ENCODE data around the gene PRKCH. TPM values are rescaled to one million over a fixed set of nuclear protein-coding genes. Genes with fewer than 3 reads are reported as not detected.
"Not testable (repeated sequence)": the region's sequence is repeated elsewhere in the genome, so short reads cannot be mapped to it uniquely, and the experiment has no call there.

The PRKCH gene
- total RNA-seq, 2 experiments from 2014 or later, result 244 to 293 TPM

- Mint-ChIP-seq H3K27ac (no peak overlapping the region), H3K36me3 (ENCODE audit: low read depth) (peaks cover 31% of the 10 kb centered on the region), H3K9me3 (peaks cover 9% of the 10 kb centered on the region), H3K4me3 (no peak overlapping the region), H3K27me3 (no peaks in the 10 kb centered on the region), H3K4me1 (peaks cover 6% of the 10 kb centered on the region)
- DNase-seq, result no peak
- ChIA-PET CTCF (interaction anchor here (0.8 to 1.7 kb wide), 4 partner anchors 9 to 39 kb away, joined by 3 to 4 read pairs (median 4); no protein-coding TSS in a partner anchor), POLR2A (no interaction called here)
Observed at GRCh38 chr14:61319086-61319485, 2.3 kb upstream of the PRKCH start.

DNA sequence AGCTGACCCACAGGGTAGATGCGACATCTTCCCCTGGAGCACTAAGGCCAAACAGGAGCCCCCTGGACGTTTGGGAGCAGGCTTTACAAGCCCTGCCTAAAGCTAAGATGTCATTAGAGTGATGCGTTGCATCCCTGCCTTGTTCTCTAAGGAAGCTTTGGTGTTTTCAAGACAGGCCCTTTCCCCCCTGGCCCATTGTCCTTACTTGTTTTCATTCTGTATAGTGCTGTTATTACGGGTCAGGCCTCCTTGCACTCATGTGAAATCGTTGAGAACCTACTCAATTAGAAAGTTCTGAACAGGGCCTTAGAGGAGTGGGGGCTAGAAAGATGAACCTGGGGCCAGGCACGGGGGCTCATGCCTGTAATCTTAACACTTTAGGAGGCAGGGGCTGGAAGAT is 1.7 kb upstream of the PRKCH start:
- peaks cover 5% of the 10 kb centered on the region for H3K9me3 Mint-ChIP-seq
- no peak for DNase-seq
- CTCF ChIA-PET, result interaction anchor here (1.0 to 1.7 kb wide), 4 partner anchors 9 to 39 kb away, joined by 3 to 4 read pairs (median 4); no protein-coding TSS in a partner anchor
- H3K4me3 Mint-ChIP-seq, result no peak overlapping the region
- no peaks in the 10 kb centered on the region for H3K27me3 Mint-ChIP-seq
- POLR2A ChIA-PET, result no interaction called here
- H3K36me3 Mint-ChIP-seq (ENCODE audit: low read depth), result peaks cover 30% of the 10 kb centered on the region
- no peak overlapping the region for H3K27ac Mint-ChIP-seq
- H3K4me1 Mint-ChIP-seq, result peaks cover 9% of the 10 kb centered on the region

GRCh38 chr14:61320170-61320569 is 1.2 kb upstream of the PRKCH start:
- peaks cover 13% of the 10 kb centered on the region for H3K4me1 Mint-ChIP-seq
- H3K9me3 Mint-ChIP-seq, H3K27ac Mint-ChIP-seq, DNase-seq, H3K4me3 Mint-ChIP-seq, POLR2A ChIA-PET, H3K27me3 Mint-ChIP-seq: not testable (repeated sequence)
- CTCF ChIA-PET, result interaction anchor here (1.3 to 1.4 kb wide), 2 partner anchors 13 kb away, joined by 3 to 4 read pairs; no protein-coding TSS in a partner anchor
- peaks cover 30% of the 10 kb centered on the region for H3K36me3 Mint-ChIP-seq (ENCODE audit: low read depth)

DNA sequence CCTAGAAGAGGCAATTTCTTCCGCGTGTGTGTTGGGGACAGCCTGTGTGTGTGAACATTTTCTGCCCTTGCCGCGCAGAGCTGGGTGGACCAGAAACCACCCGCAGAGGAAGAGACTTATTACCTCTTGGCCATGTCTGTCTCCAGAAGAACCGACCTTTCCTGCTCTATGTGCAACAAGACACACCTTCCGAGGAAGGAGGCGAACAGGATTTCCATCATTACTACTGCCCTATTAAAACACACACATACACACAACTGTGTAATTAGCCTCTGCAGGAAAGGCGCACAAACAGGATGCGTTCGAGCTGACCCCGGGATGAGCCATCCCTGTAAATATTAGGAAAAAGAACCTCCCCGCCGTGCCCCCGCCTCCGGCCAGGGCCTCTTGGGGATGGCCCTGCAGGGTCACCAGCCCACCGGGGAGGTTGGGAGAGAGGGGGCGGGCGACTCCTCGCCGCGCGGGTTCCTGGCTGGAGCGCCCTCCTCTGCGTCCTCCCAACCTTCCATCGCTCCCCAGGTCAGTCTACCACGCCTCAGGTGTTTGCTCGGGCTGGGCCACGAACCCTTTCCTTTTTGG is 484 bp upstream of the PRKCH start:
- Mint-ChIP-seq H3K27me3 (no peaks in the 10 kb centered on the region), H3K4me3 (peak overlapping the region; percentile 67), H3K4me1 (peaks cover 20% of the 10 kb centered on the region), H3K9me3 (peaks cover 4% of the 10 kb centered on the region), H3K27ac (peak overlapping the region; percentile 75), H3K36me3 (ENCODE audit: low read depth) (peaks cover 37% of the 10 kb centered on the region)
- ChIA-PET POLR2A (interaction anchor here (0.7 kb wide), 1 partner anchor 200 kb away, joined by 3 read pairs; no protein-coding TSS in a partner anchor), CTCF (interaction anchor here (0.7 to 1.5 kb wide), 9 partner anchors 10 to 157 kb away, joined by 3 to 4 read pairs (median 3); no protein-coding TSS in a partner anchor)
- no peak for DNase-seq

DNA sequence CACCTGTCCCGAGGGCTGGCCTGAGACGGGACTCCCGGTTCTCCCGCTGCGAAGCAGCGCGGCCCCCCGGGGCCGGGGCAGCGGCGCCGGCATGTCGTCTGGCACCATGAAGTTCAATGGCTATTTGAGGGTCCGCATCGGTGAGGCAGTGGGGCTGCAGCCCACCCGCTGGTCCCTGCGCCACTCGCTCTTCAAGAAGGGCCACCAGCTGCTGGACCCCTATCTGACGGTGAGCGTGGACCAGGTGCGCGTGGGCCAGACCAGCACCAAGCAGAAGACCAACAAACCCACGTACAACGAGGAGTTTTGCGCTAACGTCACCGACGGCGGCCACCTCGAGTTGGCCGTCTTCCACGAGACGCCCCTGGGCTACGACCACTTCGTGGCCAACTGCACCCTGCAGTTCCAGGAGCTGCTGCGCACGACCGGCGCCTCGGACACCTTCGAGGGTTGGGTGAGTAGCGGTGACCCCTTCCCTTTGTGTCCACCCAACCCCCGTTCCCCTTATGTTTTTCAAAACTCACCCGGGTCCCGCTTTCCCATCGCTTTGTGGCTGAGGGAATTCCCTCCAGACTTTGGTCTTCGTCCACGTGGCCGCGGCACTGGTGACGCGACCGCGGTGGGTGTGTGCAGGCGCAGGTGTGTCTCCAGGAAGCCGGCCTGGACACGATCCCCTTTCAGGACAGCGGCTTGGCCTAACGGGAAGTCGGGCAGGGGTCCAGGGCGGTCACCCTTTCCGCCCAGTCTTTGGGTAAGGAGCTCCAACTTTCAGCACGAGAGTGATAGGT is 826 bp downstream of the PRKCH start:
- peaks cover 49% of the 10 kb centered on the region for H3K36me3 Mint-ChIP-seq (ENCODE audit: low read depth)
- peaks cover 4% of the 10 kb centered on the region for H3K9me3 Mint-ChIP-seq
- H3K4me1 Mint-ChIP-seq, result peaks cover 32% of the 10 kb centered on the region
- ChIA-PET CTCF (interaction anchor here (0.5 to 1.7 kb wide), 15 partner anchors 8 to 194 kb away, joined by 3 to 8 read pairs (median 3); no protein-coding TSS in a partner anchor), POLR2A (interaction anchor here (0.6 to 0.8 kb wide), 2 partner anchors 95 to 130 kb away, joined by 3 read pairs; no protein-coding TSS in a partner anchor)
- no peaks in the 10 kb centered on the region for H3K27me3 Mint-ChIP-seq
- peak overlapping the region; percentile 93 for H3K27ac Mint-ChIP-seq
- peak overlapping the region; percentile 95 for H3K4me3 Mint-ChIP-seq
- DNase-seq, result no peak

DNA sequence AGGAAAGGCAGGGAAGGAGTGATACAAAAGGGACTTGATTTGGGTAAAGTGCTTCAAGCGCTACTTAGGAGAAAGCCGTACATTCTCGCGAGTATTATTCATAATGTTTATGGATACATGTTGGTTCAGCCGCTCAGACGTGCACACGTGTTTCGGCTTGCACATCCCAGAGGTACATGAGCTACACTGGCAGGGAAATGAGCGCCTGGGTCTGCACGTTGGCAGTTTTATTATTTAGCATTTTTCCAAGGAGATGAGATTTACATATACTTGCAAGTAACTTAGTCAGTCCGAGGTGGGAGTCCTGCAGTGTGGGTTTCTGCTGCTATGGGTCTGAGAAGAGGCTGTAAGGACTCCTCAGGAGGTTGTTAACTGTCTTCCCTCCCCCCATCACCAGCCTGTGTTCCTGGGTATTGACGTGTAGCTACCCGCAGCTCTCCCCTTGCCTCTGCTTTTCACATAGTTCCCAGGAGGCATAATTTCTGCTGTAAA is 1.5 kb downstream of the PRKCH start:
- ChIA-PET CTCF (interaction anchor here (0.5 to 1.7 kb wide), 9 partner anchors 11 to 195 kb away, joined by 3 to 8 read pairs (median 3); no protein-coding TSS in a partner anchor), POLR2A (interaction anchor here (0.6 to 0.8 kb wide), 3 partner anchors 28 to 129 kb away, joined by 3 read pairs; no protein-coding TSS in a partner anchor)
- H3K27me3 Mint-ChIP-seq, result no peaks in the 10 kb centered on the region
- peak overlapping the region; percentile 93 for H3K27ac Mint-ChIP-seq
- H3K4me3 Mint-ChIP-seq, result peak overlapping the region; percentile 95
- peaks cover 38% of the 10 kb centered on the region for H3K4me1 Mint-ChIP-seq
- peaks cover 4% of the 10 kb centered on the region for H3K9me3 Mint-ChIP-seq
- DNase-seq, result peak; percentile 54
- peaks cover 53% of the 10 kb centered on the region for H3K36me3 Mint-ChIP-seq (ENCODE audit: low read depth)

- H3K27me3 Mint-ChIP-seq, result no peaks in the 10 kb centered on the region
- ChIA-PET CTCF (interaction anchor here (1.3 to 1.7 kb wide), 2 partner anchors 10 to 20 kb away, joined by 5 to 8 read pairs; no protein-coding TSS in a partner anchor), POLR2A (interaction anchor here (0.8 kb wide), 1 partner anchor 153 kb away, joined by 3 read pairs; no protein-coding TSS in a partner anchor)
- DNase-seq, result no peak
- peaks cover 46% of the 10 kb centered on the region for H3K4me1 Mint-ChIP-seq
- H3K4me3 Mint-ChIP-seq, result peak overlapping the region; percentile 95
- H3K9me3 Mint-ChIP-seq, result peaks cover 4% of the 10 kb centered on the region
- H3K36me3 Mint-ChIP-seq (ENCODE audit: low read depth), result peaks cover 61% of the 10 kb centered on the region
- H3K27ac Mint-ChIP-seq, result peak overlapping the region; percentile 93
Observed at GRCh38 chr14:61323970-61324369, 2.6 kb downstream of the PRKCH start.

GRCh38 chr14:61325166-61325565 is 3.8 kb downstream of the PRKCH start:
- Mint-ChIP-seq H3K4me1 (peaks cover 56% of the 10 kb centered on the region), H3K27ac (peak overlapping the region; percentile 47), H3K27me3 (no peaks in the 10 kb centered on the region), H3K9me3 (peaks cover 4% of the 10 kb centered on the region), H3K36me3 (ENCODE audit: low read depth) (peaks cover 69% of the 10 kb centered on the region), H3K4me3 (peak overlapping the region; percentile 95)
- POLR2A ChIA-PET, result no interaction called here
- DNase-seq, result no peak
- CTCF ChIA-PET, result interaction anchor here (1.3 kb wide), 1 partner anchor 19 kb away, joined by 5 read pairs; no protein-coding TSS in a partner anchor

DNA sequence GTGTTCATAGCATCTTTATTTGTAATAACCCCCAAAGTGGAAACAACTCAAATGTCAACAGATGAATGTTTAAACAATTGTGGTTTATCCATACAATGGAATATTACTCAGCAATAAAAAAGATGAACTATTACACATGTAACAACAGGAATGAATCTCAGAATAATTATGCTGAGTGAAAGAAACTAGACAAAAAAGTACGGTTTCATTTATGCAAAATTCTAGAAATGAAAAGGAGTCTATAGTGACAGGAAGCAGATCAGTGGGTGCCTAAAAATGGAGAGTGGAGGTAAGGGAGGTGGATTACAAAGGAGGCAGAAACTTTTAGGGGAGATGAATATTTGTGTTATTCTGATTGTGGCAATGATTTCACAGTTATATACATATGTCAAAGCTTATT is 4.8 kb downstream of the PRKCH start:
- ChIA-PET CTCF (interaction anchor here (1.3 to 1.4 kb wide), 2 partner anchors 9 to 11 kb away, joined by 3 to 5 read pairs; no protein-coding TSS in a partner anchor), POLR2A (no interaction called here)
- Mint-ChIP-seq H3K9me3 (peaks cover 4% of the 10 kb centered on the region), H3K27ac (peak overlapping the region; percentile 47), H3K27me3 (no peaks in the 10 kb centered on the region), H3K4me1 (peaks cover 57% of the 10 kb centered on the region), H3K4me3 (peak overlapping the region; percentile 95), H3K36me3 (ENCODE audit: low read depth) (peaks cover 72% of the 10 kb centered on the region)
- DNase-seq, result no peak

DNA sequence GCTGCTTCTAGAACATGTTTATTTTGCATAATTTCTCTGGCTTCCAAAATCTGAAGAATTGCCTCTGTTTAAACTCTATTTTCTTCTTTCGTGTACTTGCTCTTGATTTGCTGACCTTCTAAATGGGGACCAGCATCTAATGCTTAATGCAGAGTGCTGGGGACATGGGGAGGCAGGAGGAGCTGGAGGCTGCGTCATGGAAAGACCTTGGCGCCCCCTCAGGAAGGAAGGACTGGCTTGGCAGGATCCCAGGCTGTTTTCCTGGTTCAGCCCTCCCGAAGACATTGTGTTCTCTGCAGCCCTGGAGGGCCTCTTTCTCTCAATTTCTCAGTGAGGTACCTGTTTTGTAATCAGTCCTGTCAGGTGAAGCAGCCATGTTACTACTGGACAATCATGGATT is 5.5 kb downstream of the PRKCH start:
- Mint-ChIP-seq H3K27me3 (no peaks in the 10 kb centered on the region), H3K36me3 (ENCODE audit: low read depth) (peaks cover 73% of the 10 kb centered on the region), H3K9me3 (peaks cover 4% of the 10 kb centered on the region), H3K27ac (peak overlapping the region; percentile 47), H3K4me3 (peak overlapping the region; percentile 95), H3K4me1 (peaks cover 62% of the 10 kb centered on the region)
- ChIA-PET POLR2A (no interaction called here), CTCF (interaction anchor here (1.3 to 1.4 kb wide), 2 partner anchors 10 to 11 kb away, joined by 3 to 5 read pairs; no protein-coding TSS in a partner anchor)
- DNase-seq, result no peak

DNA sequence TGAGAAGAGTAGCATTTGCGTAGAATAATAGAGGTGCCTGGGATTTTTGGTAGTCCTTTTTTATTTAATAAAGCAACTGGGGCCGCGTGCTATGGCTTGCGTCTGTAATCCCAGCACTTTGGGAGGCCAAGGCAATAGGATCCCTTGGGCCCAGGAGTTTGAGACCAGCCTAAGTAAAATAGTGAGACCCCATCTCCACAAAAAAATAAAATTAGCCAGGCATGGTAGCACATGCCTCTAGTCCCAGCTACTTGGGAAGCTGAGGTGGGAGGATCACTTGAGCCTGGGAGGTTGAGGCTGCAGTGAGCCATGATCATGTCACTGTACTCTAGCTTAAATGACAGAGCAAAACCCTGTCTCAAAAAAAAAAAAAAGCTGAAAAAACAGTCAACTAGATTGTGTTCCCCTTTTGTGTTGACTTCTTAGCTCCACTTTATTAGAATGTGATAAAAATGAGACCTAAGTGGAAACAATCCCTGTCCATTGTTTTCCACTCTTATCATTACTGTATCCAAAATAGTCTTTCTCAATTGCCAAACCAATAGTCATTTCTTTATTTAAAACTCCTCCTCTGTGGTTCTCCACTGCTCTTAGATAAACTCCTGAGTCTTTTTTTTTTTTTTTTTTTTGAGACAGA is 7.4 kb downstream of the PRKCH start:
- POLR2A ChIA-PET, result no interaction called here
- H3K9me3 Mint-ChIP-seq, result peaks cover 4% of the 10 kb centered on the region
- no peak for DNase-seq

GRCh38 chr14:61329478-61330051 is 8.2 kb downstream of the PRKCH start:
- peak overlapping the region; percentile 60 for H3K4me3 Mint-ChIP-seq
- H3K27ac Mint-ChIP-seq, result peak overlapping the region; percentile 81
- ChIA-PET POLR2A (no interaction called here), CTCF (interaction anchor here (1.8 kb wide), 1 partner anchor 10 kb away, joined by 8 read pairs; no protein-coding TSS in a partner anchor)
- peaks cover 71% of the 10 kb centered on the region for H3K36me3 Mint-ChIP-seq (ENCODE audit: low read depth)
- peaks cover 4% of the 10 kb centered on the region for H3K9me3 Mint-ChIP-seq
- DNase-seq, result no peak
- peaks cover 84% of the 10 kb centered on the region for H3K4me1 Mint-ChIP-seq
- no peaks in the 10 kb centered on the region for H3K27me3 Mint-ChIP-seq

More for the DNA sequence above, 7.4 kb downstream of the PRKCH start:
- peak overlapping the region; percentile 81 for H3K27ac Mint-ChIP-seq
- H3K27me3 Mint-ChIP-seq, result no peaks in the 10 kb centered on the region
- peak overlapping the region; percentile 60 for H3K4me3 Mint-ChIP-seq
- CTCF ChIA-PET, result no interaction called here
- peaks cover 70% of the 10 kb centered on the region for H3K36me3 Mint-ChIP-seq (ENCODE audit: low read depth)
- H3K4me1 Mint-ChIP-seq, result peaks cover 79% of the 10 kb centered on the region
